Hair follicle dermal papilla cell (primary cell): ENCODE measurements around the gene CSAG3. TPM values are rescaled to one million over a fixed set of nuclear protein-coding genes. Genes with fewer than 3 reads are reported as not detected.

Source experiments
- total RNA-seq: library from RNA; depleted of rRNA; stranded (reverse); fragments of >200 nt; gene quantifications from 2 replicates; pipeline ENCODE4 v1.2.3, GENCODE V29; 2012

CSAG3 gene
- not detected in 2 replicates for total RNA-seq

GRCh38 chrX:152758918-152759317, at the start of gene CSAG3:
CSAG3 (plus strand) TSS chrX:152759218.

GRCh38 chrX:152713815-152714787, 44.9 kb upstream of the CSAG3 start, which contains the start of gene MAGEA2B:
MAGEA2B (plus strand) TSS chrX:152714628; CDS start chrX:152717107, 2,479 bp downstream.

GRCh38 chrX:152733261-152733975, 25.6 kb upstream of the CSAG3 start, which contains the start of the genes CSAG1 and MAGEA12:
CSAG1 (minus strand) TSS chrX:152733721; CDS start chrX:152732460, 1,261 bp downstream.
MAGEA12 (plus strand) TSS chrX:152733757; CDS start chrX:152736162, 2,405 bp downstream.

GRCh38 chrX:152753686-152754650, 5.0 kb upstream of the CSAG3 start, which contains the start of gene MAGEA2:
MAGEA2 (minus strand) TSS chrX:152753842; CDS start chrX:152751363, 2,479 bp downstream.

GRCh38 chrX:152769549-152770289, 10.7 kb downstream of the CSAG3 start, which contains the start of gene MAGEA6:
MAGEA6 (minus strand) TSS chrX:152769689; CDS start chrX:152767650, 2,039 bp downstream.

Other genes with a start within 250 kb of the CSAG3 start
- gene GABRQ, start 121.3 kb upstream of the CSAG3 start, total RNA-seq: 0.16 and 0.24 TPM in 2 replicates
- gene MAGEA3, start 60.4 kb upstream of the CSAG3 start, total RNA-seq: not detected in 2 replicates
- gene CSAG2, start 49.9 kb upstream of the CSAG3 start, total RNA-seq: not detected in 2 replicates
- not detected in 2 replicates for gene MAGEA2B, start 44.6 kb upstream of the CSAG3 start, total RNA-seq
- gene CSAG1, start 25.5 kb upstream of the CSAG3 start, total RNA-seq: not detected in 2 replicates
- not detected in 2 replicates for gene MAGEA12, start 25.5 kb upstream of the CSAG3 start, total RNA-seq
- not detected in 2 replicates for gene MAGEA2, start 5.4 kb upstream of the CSAG3 start, total RNA-seq
- not detected in 2 replicates for gene MAGEA6, start 10.5 kb downstream of the CSAG3 start, total RNA-seq
- 29.9 and 44.4 TPM in 2 replicates for gene CETN2, start 71.5 kb downstream of the CSAG3 start, total RNA-seq
- gene NSDHL, start 71.8 kb downstream of the CSAG3 start, total RNA-seq: 18.2 and 24.5 TPM in 2 replicates
- 7.8 and 14.3 TPM in 2 replicates for gene ZNF185, start 138.8 kb downstream of the CSAG3 start, total RNA-seq
- gene PNMA5, start 234.9 kb downstream of the CSAG3 start, total RNA-seq: not detected in 2 replicates